WTC11 (cell line): ENCODE results near the gene COG3. TPM values are rescaled to one million over a fixed set of nuclear protein-coding genes. Genes with fewer than 3 reads are reported as not detected.
A peak's percentile ranks its signal among the peaks of the same experiment; 100 is the strongest.

ENCODE experiments used
- ATAC-seq: fragments of 200-7000 bp; cut with Tn5 transposase; 2 replicates; pipeline ENCODE4 v1.10.0; 2021; ENCODE audit warnings: mild to moderate bottlenecking, moderate library complexity
- CTCF ChIA-PET: fragments of 300-600 bp; sonication (Branson Sonifier 250); formaldehyde crosslinking; loops from one replicate; lab custom pipeline; 2021; ENCODE audit warnings: antibody characterized with exemption; lab: Charles Lee
- POLR2A ChIA-PET: fragments of 350-600 bp; sonication (Branson Sonifier 250); formaldehyde crosslinking; loops from one replicate; lab custom pipeline; 2021; ENCODE audit warnings: antibody characterized with exemption; lab: Charles Lee
- DNase-seq: peaks from one replicate; pipeline ENCODE4 v3.0.0; 2021; ENCODE audit warnings: low spot score
- H3K27ac Mint-ChIP-seq: 2 replicates; pipeline ENCODE4 v1.8.0; 2021; ENCODE audit warnings: mixed read lengths
- H3K27me3 Mint-ChIP-seq: 2 replicates; pipeline ENCODE4 v1.8.0; 2021; ENCODE audit warnings: low read depth, mild to moderate bottlenecking, moderate library complexity, mixed read lengths
- H3K36me3 Mint-ChIP-seq: 2 replicates; pipeline ENCODE4 v1.8.0; 2021; ENCODE audit warnings: mixed read lengths
- H3K4me1 Mint-ChIP-seq: 2 replicates; pipeline ENCODE4 v1.8.0; 2022; ENCODE audit warnings: mixed read lengths
- H3K4me3 Mint-ChIP-seq: 2 replicates; pipeline ENCODE4 v1.8.0; 2021; ENCODE audit warnings: mild to moderate bottlenecking, moderate library complexity, mixed read lengths
- H3K9me3 Mint-ChIP-seq: 2 replicates; pipeline ENCODE4 v1.8.0; 2021; ENCODE audit warnings: mixed read lengths
- ESRRA ChIP-seq: sonication (generic); formaldehyde crosslinking; IDR thresholded peaks from 2 replicates; pipeline ENCODE4 v1.8.1; 2022; ENCODE audit warnings: mild to moderate bottlenecking, missing genetic modification reagents, borderline replicate concordance
- GABPB1 ChIP-seq: sonication (generic); formaldehyde crosslinking; IDR thresholded peaks from 2 replicates; pipeline ENCODE4 v1.8.1; 2023; ENCODE audit warnings: mild to moderate bottlenecking, missing genetic modification reagents
- GTF2I ChIP-seq: fragments of 250-450 bp; sonication (Bioruptor Pico); conservative IDR thresholded peaks from 2 replicates; pipeline ENCODE4 v1.4.0; 2021; ENCODE audit warnings: mild to moderate bottlenecking
- JAZF1 ChIP-seq: fragments of 250-450 bp; sonication (Bioruptor Pico); IDR thresholded peaks from 2 replicates; pipeline ENCODE4 v1.9.0; 2021; ENCODE audit warnings: moderate library complexity, mild to moderate bottlenecking, inconsistent platforms
- NR1H2 ChIP-seq: sonication (generic); formaldehyde crosslinking; IDR thresholded peaks from 2 replicates; pipeline ENCODE4 v1.9.0; 2021; ENCODE audit warnings: mild to moderate bottlenecking, moderate library complexity, missing genetic modification reagents
- SMAD4 ChIP-seq: sonication (generic); formaldehyde crosslinking; IDR thresholded peaks from 2 replicates; pipeline ENCODE4 v1.8.0; 2022; ENCODE audit warnings: mild to moderate bottlenecking, missing genetic modification reagents
- ZNF232 ChIP-seq: sonication (generic); formaldehyde crosslinking; IDR thresholded peaks from 2 replicates; pipeline ENCODE4 v1.8.0; 2022; ENCODE audit warnings: mild to moderate bottlenecking, missing genetic modification reagents
- ZNF317 ChIP-seq: sonication (generic); formaldehyde crosslinking; IDR thresholded peaks from 2 replicates; pipeline ENCODE4 v1.8.1; 2023; ENCODE audit warnings: low read depth, mild to moderate bottlenecking, moderate library complexity, missing genetic modification reagents, borderline replicate concordance
- total RNA-seq: library from RNA; stranded (reverse); gene quantifications from 3 replicates; pipeline ENCODE4 v1.2.3, GENCODE V29; 2021
- TF ChIP-seq, protein P1 (sequence below): sonication (generic); formaldehyde crosslinking; IDR thresholded peaks from 2 replicates; pipeline ENCODE4 v1.8.0; 2022; ENCODE audit warnings: mild to moderate bottlenecking, missing genetic modification reagents
- TF ChIP-seq, protein P2 (sequence below): sonication (generic); formaldehyde crosslinking; IDR thresholded peaks from 2 replicates; pipeline ENCODE4 v1.8.1; 2023; ENCODE audit warnings: mild to moderate bottlenecking, missing genetic modification reagents, moderate library complexity
- TF ChIP-seq, protein P3 (sequence below): fragments of 200-600 bp; IDR thresholded peaks from 2 replicates; pipeline ENCODE4 v1.8.0; 2022; ENCODE audit warnings: antibody characterized with exemption
- TF ChIP-seq, protein P4 (sequence below): sonication (generic); formaldehyde crosslinking; IDR thresholded peaks from 2 replicates; pipeline ENCODE4 v1.8.0; 2023; ENCODE audit warnings: missing genetic modification reagents
- TF ChIP-seq, protein P5 (sequence below): sonication (generic); formaldehyde crosslinking; IDR thresholded peaks from 2 replicates; pipeline ENCODE4 v1.8.0; 2022; ENCODE audit warnings: missing genetic modification reagents

COG3 gene
- total RNA-seq, 1 experiment from 2014 or later: 21.6 TPM

DNA sequence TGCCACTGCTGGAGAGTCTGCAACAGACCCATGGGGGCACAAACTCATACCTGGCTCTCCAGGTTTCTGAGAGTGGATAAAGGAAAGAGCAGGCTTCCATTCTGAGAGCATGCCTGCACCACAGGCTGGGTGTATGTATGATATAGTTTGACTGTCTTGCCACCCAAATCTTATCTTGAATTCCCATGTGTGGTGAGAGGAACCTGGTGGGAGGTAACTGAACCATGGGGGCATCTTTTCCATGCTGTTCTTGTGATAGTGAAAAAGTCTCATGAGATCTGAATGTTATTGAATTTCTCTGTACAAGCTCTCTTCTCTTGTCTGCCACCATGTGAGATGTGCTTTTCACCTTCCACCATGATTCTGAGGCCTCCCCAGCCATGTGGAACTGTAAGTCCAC is 100.6 kb downstream of the COG3 start:
- Mint-ChIP-seq H3K9me3 (peaks cover 34% of the 10 kb centered on the region), H3K27me3 (no peaks in the 10 kb centered on the region; the same call in none of the 2 replicates), H3K27ac (no peak overlapping the region), H3K4me3 (no peak overlapping the region), H3K36me3 (peaks cover 18% of the 10 kb centered on the region), H3K4me1 (peaks cover 9% of the 10 kb centered on the region)
- TF ChIP-seq ZNF232 (CRISPR knock-in tag) (no peak), GABPB1 (CRISPR knock-in tag) (no peak), ZNF317 (CRISPR knock-in tag) (no peak), JAZF1 (no peak), SMAD4 (CRISPR knock-in tag) (no peak)
- TF ChIP-seq, protein P1, sequence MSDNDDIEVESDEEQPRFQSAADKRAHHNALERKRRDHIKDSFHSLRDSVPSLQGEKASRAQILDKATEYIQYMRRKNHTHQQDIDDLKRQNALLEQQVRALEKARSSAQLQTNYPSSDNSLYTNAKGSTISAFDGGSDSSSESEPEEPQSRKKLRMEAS (CRISPR knock-in tag): no peak
- TF ChIP-seq, protein P2, sequence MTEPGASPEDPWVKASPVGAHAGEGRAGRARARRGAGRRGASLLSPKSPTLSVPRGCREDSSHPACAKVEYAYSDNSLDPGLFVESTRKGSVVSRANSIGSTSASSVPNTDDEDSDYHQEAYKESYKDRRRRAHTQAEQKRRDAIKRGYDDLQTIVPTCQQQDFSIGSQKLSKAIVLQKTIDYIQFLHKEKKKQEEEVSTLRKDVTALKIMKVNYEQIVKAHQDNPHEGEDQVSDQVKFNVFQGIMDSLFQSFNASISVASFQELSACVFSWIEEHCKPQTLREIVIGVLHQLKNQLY: no peak
- TF ChIP-seq, protein P3, sequence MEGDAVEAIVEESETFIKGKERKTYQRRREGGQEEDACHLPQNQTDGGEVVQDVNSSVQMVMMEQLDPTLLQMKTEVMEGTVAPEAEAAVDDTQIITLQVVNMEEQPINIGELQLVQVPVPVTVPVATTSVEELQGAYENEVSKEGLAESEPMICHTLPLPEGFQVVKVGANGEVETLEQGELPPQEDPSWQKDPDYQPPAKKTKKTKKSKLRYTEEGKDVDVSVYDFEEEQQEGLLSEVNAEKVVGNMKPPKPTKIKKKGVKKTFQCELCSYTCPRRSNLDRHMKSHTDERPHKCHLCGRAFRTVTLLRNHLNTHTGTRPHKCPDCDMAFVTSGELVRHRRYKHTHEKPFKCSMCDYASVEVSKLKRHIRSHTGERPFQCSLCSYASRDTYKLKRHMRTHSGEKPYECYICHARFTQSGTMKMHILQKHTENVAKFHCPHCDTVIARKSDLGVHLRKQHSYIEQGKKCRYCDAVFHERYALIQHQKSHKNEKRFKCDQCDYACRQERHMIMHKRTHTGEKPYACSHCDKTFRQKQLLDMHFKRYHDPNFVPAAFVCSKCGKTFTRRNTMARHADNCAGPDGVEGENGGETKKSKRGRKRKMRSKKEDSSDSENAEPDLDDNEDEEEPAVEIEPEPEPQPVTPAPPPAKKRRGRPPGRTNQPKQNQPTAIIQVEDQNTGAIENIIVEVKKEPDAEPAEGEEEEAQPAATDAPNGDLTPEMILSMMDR: no peak
- ATAC-seq: no peak
- DNase-seq: no peak
- POLR2A ChIA-PET: no interaction called here
- CTCF ChIA-PET: no interaction called here

DNA sequence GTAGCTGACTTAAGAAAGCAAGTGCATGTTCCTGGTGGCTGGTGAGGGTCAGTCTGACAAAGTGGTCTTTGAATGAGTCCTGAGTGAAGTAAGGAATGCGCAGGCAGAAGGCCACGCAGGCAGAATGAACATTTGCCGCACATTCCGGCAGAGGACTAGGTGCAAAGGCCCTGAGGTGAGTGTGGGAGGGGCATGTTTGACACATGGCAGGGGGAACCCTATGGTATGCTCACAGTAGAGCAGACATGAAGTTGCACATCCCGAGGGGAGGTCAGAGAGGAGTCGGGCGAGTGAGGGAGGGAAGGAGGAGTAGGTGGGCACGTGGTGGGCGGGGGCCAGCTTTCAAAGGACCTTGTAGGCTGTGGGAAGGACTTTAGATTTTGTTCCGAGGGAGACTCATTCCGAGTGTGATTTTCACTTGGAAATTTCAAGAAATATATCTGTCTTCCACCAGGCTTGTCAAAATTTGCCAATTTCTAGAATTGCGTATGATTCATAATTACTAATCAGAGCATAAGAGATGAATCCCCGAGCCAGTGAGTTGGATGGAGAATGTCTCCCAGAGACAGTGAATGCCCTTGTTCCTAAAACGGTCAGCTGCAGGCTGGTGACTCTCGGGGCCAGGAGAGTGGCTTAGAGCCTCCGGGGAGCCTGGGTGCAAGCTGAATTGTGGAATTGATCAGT is 110.5 kb downstream of the COG3 start:
- Mint-ChIP-seq H3K9me3 (peaks cover 7% of the 10 kb centered on the region), H3K4me1 (peaks cover 10% of the 10 kb centered on the region), H3K4me3 (no peak overlapping the region)
- no peak for ATAC-seq
- no peak for DNase-seq
- TF ChIP-seq, protein P4, sequence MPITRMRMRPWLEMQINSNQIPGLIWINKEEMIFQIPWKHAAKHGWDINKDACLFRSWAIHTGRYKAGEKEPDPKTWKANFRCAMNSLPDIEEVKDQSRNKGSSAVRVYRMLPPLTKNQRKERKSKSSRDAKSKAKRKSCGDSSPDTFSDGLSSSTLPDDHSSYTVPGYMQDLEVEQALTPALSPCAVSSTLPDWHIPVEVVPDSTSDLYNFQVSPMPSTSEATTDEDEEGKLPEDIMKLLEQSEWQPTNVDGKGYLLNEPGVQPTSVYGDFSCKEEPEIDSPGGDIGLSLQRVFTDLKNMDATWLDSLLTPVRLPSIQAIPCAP (CRISPR knock-in tag): no peak
- TF ChIP-seq GTF2I: 0 out of 2 replicates have a peak, but pooled peaks have one; percentile 28
- no peak for TF ChIP-seq ESRRA
- TF ChIP-seq, all 79 proteins: peak for 1
- CTCF ChIA-PET: no interaction called here
- no peak overlapping the region for H3K27ac Mint-ChIP-seq
- peaks cover 46% of the 10 kb centered on the region for H3K27me3 Mint-ChIP-seq
- POLR2A ChIA-PET: no interaction called here
- H3K36me3 Mint-ChIP-seq: no peaks in the 10 kb centered on the region

DNA sequence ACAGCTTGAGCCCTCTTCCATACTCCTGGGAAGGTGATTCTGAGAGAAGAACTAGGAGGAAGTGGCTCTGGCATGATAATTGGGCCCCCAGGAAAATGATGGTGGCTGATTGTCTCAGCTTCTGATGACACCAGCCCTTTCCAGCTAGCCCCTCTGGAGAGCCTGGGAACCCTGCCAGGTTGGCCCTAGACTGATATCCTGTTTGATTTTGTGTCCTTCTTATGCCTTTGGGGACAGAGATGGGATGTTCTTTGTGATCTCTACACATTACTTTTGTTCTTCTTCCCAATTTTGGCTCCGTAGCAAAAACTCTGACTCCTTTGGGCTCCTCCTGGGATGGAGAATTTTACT is 111.1 kb downstream of the COG3 start:
- POLR2A ChIA-PET: no interaction called here
- no peak overlapping the region for H3K27ac Mint-ChIP-seq
- ATAC-seq: no peak
- H3K4me1 Mint-ChIP-seq: peaks cover 10% of the 10 kb centered on the region
- no peak for TF ChIP-seq NR1H2 (CRISPR knock-in tag)
- TF ChIP-seq, protein P5, sequence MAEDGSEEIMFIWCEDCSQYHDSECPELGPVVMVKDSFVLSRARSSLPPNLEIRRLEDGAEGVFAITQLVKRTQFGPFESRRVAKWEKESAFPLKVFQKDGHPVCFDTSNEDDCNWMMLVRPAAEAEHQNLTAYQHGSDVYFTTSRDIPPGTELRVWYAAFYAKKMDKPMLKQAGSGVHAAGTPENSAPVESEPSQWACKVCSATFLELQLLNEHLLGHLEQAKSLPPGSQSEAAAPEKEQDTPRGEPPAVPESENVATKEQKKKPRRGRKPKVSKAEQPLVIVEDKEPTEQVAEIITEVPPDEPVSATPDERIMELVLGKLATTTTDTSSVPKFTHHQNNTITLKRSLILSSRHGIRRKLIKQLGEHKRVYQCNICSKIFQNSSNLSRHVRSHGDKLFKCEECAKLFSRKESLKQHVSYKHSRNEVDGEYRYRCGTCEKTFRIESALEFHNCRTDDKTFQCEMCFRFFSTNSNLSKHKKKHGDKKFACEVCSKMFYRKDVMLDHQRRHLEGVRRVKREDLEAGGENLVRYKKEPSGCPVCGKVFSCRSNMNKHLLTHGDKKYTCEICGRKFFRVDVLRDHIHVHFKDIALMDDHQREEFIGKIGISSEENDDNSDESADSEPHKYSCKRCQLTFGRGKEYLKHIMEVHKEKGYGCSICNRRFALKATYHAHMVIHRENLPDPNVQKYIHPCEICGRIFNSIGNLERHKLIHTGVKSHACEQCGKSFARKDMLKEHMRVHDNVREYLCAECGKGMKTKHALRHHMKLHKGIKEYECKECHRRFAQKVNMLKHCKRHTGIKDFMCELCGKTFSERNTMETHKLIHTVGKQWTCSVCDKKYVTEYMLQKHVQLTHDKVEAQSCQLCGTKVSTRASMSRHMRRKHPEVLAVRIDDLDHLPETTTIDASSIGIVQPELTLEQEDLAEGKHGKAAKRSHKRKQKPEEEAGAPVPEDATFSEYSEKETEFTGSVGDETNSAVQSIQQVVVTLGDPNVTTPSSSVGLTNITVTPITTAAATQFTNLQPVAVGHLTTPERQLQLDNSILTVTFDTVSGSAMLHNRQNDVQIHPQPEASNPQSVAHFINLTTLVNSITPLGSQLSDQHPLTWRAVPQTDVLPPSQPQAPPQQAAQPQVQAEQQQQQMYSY (CRISPR knock-in tag): no peak
- TF ChIP-seq, all 79 proteins: peak for 0
- Mint-ChIP-seq H3K27me3 (peaks cover 46% of the 10 kb centered on the region), H3K36me3 (no peaks in the 10 kb centered on the region), H3K4me3 (no peak overlapping the region), H3K9me3 (peaks cover 3% of the 10 kb centered on the region)
- DNase-seq: no peak
- CTCF ChIA-PET: no interaction called here
